Cardiac muscle cell (in vitro differentiated cells and primary cell): ENCODE data around the gene LMAN1L. TPM values are rescaled to one million over a fixed set of nuclear protein-coding genes. Genes with fewer than 3 reads are reported as not detected.

Experiments
- DNase-seq, 2 donors: peaks; one replicate each; pipeline versions ENCODE4 v3.0.0 to v3.0.0-alpha.2; 2010 to 2017; ENCODE audit warnings: low read depth in 1 of 2, low spot score in 1 of 2
- H3K27ac ChIP-seq: fragments of 200-600 bp; sonication (generic); 2 replicates; pipeline ENCODE4 v1.5.1; 2016
- H3K27me3 ChIP-seq: fragments of 200-600 bp; sonication (generic); 2 replicates; pipeline ENCODE4 v1.6.0; 2016; ENCODE audit warnings: control low read depth
- H3K36me3 ChIP-seq: fragments of 200-600 bp; sonication (generic); 2 replicates; pipeline ENCODE4 v1.5.1; 2016; ENCODE audit warnings: control low read depth
- H3K4me1 ChIP-seq: fragments of 200-600 bp; sonication (generic); 2 replicates; pipeline ENCODE4 v1.8.1; 2017; ENCODE audit warnings: low read depth, mild to moderate bottlenecking, mixed run types
- H3K4me3 ChIP-seq: fragments of 200-600 bp; sonication (generic); 2 replicates; pipeline ENCODE4 v1.5.1; 2016; ENCODE audit warnings: mild to moderate bottlenecking
- H3K9me3 ChIP-seq: fragments of 200-600 bp; sonication (generic); 2 replicates; pipeline ENCODE4 v1.5.1; 2017; ENCODE audit warnings: low read depth, mild to moderate bottlenecking, control low read depth
- CTCF ChIP-seq: IDR thresholded peaks from 2 replicates; pipeline ENCODE4 v1.5.1; 2012; ENCODE audit warnings: low read depth, mild to moderate bottlenecking, low read length
- polyA plus RNA-seq: library from polyadenylated mRNA; unstranded; fragments of >200 nt; fragmentation: Nextera tagmentation; extraction: Ambion mirVana; gene quantifications from 2 replicates; pipeline ENCODE4 v1.2.1, GENCODE V29; 2016
- total RNA-seq: library from RNA; depleted of rRNA; stranded (reverse); fragments of >200 nt; gene quantifications from 2 replicates; pipeline ENCODE4 v1.2.3, GENCODE V29; 2016

Gene LMAN1L
- total and polyA plus RNA-seq, 2 experiments from 2014 or later = not detected

DNA sequence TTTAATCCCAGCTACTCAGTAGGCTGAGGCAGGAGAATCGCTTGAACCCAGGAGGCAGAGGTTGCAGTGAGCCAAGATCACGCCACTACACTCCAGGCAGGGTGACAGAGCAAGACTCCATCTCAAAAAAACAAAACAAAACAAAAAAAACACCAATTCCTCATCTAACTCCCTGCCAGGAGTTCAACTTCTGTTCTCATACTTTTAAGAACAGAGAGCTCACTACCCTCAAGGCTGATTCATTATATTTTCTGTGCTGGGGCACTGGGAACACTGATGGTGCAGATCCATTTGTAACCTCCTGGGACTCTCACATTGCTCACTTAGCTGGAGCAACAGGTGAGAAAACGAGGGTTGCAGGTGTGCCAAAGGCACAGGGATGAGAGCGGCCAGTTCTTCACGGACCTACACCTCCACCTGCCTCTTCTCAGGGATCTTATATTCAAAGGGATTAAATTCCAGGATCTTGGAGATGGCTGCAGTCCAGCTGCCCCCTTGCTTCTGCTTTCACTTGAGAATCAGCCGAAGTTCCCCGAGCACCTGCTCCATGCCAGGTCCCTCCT, 43.1 kb upstream of the LMAN1L start:
- Histone ChIP-seq H3K27ac (no peak overlapping the region), H3K36me3 (no peaks in the 10 kb centered on the region), H3K27me3 (no peaks in the 10 kb centered on the region), H3K4me1 (no peaks in the 10 kb centered on the region), H3K4me3 (no peak overlapping the region), H3K9me3 (no peaks in the 10 kb centered on the region)
- no peak for DNase-seq
- TF ChIP-seq CTCF = no peak

DNA sequence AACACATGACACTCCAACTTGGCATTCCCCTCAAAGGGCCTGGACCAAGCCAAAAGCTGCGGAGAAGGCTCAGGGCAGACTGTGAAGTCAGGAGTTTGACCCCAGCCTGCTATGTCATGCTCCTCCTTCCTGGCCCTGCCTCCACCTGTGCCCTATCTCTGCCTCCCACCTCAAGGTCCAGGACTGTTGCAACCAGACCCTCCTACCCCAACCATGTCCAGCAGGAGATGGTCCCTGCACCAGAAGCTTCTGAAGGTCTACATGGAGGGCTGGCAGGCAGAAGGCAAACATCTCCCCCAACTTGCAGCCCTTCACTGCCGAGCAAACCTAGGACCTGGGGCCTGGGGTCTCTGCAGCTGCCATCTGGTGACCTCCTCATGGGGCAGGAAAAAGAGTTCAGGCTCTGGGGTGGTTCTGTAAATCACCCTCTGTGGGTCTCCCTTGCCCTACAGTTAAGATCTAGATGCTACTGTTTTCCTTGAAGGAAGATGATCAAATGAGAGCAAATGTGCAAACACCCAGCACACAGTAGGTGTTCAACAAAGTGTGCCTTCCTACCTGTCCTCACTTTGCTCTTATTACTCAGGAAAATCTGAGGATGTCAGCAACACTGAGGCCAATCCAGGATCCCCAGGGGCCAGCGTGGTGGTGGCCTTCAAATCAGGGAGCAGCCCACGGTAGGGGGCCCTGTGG, 42.3 kb upstream of the LMAN1L start:
- no peak for DNase-seq
- Histone ChIP-seq H3K27ac (no peak overlapping the region), H3K27me3 (no peaks in the 10 kb centered on the region), H3K36me3 (no peaks in the 10 kb centered on the region), H3K4me3 (no peak overlapping the region), H3K4me1 (no peaks in the 10 kb centered on the region), H3K9me3 (no peaks in the 10 kb centered on the region)
- no peak for TF ChIP-seq CTCF

DNA sequence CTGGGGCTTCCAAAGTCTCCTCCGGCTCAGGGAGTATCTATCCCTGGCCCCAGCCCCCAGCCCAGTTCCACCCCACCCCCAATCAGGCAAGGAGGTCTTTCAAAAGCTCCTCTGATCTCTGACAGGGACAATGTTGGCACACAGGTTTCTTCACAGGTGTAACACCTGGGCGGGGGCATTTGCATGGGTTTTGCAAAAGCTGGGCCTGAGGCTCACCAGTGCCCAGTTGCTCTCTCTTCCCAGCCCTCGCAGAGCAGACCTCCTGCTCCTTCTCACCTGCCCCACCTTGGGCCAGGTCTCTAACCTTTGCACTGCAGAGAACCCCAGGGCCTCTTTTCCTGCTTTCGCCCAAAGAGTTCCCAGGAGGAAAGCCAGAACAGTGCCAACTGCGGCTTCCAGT, 39.3 kb upstream of the LMAN1L start:
- no peaks in the 10 kb centered on the region for H3K9me3 ChIP-seq
- no peak overlapping the region for H3K4me3 ChIP-seq
- no peak overlapping the region for H3K27ac ChIP-seq

DNA sequence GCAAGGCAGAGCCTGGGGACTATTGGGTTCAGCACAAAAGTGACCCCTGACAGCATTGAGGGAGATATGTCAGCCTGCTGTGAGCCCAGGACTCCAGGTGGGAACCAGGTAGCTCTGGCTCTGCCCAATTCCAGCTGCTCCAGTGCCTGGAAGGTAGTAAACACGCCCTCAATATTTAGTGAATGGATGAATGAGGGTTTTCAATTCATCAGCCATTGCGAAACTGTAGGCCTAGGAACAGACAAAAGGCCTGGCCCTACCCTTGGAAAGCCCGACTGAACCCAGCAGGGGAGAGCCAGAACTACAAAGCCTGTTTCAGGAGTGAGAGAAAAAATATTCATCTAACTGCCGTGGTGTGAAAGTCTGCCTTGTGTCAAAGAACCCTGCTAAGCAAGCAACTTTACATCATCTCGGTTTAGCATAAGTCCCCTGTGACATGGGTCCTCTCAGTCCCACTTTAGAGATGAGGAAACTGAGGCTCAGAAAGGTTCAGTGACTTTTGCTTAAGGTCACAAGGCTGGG, 38.8 kb upstream of the LMAN1L start:
- TF ChIP-seq CTCF = no peak
- H3K4me1 ChIP-seq = peaks cover 18% of the 10 kb centered on the region
- H3K36me3 ChIP-seq = no peaks in the 10 kb centered on the region
- peak in 1 of 2 donors; percentile 19 for DNase-seq
- no peaks in the 10 kb centered on the region for H3K27me3 ChIP-seq
- no peak overlapping the region for H3K27ac ChIP-seq
- H3K9me3 ChIP-seq = no peaks in the 10 kb centered on the region
- no peak overlapping the region for H3K4me3 ChIP-seq

More for the DNA sequence above, 39.3 kb upstream of the LMAN1L start:
- peaks cover 18% of the 10 kb centered on the region for H3K4me1 ChIP-seq
- no peaks in the 10 kb centered on the region for H3K36me3 ChIP-seq
- no peaks in the 10 kb centered on the region for H3K27me3 ChIP-seq
- DNase-seq = no peak
- TF ChIP-seq CTCF = no peak

GRCh38 chr15:74775132-74775562, 37.5 kb upstream of the LMAN1L start:
- H3K27me3 ChIP-seq = no peaks in the 10 kb centered on the region
- no peak for DNase-seq
- TF ChIP-seq CTCF = no peak
- no peaks in the 10 kb centered on the region for H3K9me3 ChIP-seq
- H3K4me3 ChIP-seq = no peak overlapping the region
- peaks cover 21% of the 10 kb centered on the region for H3K4me1 ChIP-seq
- H3K27ac ChIP-seq = peak overlapping the region; percentile 81
- no peaks in the 10 kb centered on the region for H3K36me3 ChIP-seq
